ENCODE data around the gene MAN1C1. TPM values are rescaled to one million over a fixed set of nuclear protein-coding genes. Genes with fewer than 3 reads are reported as not detected.
"Not testable (repeated sequence)": the region's sequence is repeated elsewhere in the genome, so short reads cannot be mapped to it uniquely, and the experiment has no call there.

Gene MAN1C1
- total RNA-seq, 2 donors from 2014 or later = 11.0 to 14.8 TPM

DNA sequence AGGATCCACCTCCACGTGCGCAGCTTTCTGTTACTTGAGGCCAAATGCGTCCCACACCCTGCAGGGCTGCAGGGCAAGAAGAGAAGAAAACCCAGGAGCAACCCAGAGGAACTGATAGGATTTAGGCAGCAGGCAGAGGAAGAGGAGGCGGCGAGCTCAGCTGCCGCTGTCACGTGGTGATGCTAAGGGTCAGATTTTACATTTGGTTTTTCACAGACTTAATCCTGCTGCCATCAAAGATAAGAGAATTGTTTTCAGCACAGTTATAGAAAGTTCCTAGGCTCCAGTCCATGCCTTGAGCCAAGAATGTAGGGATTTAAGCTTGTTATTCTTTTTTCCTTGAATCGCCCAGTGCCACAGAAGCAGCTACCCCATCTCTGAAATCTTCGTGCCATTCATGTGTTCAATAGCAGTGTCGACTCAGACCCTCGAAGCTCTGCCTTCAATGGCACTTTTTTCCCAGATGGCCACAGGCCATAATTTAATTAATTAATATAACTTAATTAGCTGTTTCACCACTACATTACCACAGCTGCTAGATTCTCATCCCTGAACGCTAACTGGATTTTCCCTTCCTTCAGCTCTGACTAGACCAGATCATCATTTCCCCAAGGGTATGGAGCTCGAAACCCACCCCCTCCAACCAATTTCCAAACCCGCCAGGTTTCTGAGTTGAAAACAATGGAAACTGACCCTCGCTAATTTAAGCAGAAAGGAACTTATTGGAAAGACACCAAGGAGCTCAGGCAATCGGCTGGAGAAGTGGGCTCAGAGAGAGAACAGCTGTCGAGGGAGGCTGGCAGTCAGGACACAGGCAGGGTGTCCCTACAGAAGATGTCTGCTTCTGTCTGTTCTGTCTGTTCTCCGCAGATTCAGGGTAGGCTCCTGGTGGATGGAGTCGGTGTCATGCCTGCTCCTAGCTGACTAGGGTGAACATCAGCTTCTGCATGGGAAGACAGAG, 37.0 kb upstream of the MAN1C1 start:
- intact Hi-C loops (cut with DNase I) = no loop called here
- no peak for DNase-seq
- no peak for ATAC-seq

DNA sequence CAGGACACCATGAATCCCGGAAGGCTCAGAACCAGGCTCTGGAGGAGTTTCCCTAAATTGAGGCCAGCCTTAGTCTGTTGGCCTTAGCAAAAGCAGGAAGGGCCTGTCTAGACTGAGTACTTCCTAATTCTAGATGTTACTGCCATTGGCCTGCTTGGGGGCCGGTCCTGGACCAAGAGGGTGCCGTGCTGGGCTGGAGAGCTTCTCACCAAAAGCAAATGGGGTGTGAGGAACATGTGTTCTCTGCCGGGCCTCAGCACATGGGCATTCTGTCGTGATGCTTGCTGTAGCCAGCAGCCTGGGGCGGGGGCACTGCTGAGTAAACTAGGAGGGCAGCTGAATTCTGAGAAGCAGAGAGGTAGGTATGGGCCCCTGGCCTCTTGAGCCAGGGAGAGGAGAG, 35.7 kb upstream of the MAN1C1 start:
- intact Hi-C loops (cut with DNase I) = no loop called here
- no peak for DNase-seq
- peak in 1 of 2 donors; percentile 52 for ATAC-seq

GRCh38 chr1:25581764-25582163, 34.8 kb upstream of the MAN1C1 start:
- intact Hi-C loops (cut with DNase I) = no loop called here
- ATAC-seq = peak in 1 of 2 donors; percentile 14
- DNase-seq = no peak

GRCh38 chr1:25583519-25584370, 32.8 kb upstream of the MAN1C1 start:
- intact Hi-C loops (cut with DNase I) = no loop called here
- ATAC-seq = no peak
- DNase-seq = no peak

- intact Hi-C loops (cut with DNase I) = no loop called here
- DNase-seq (no peak), ATAC-seq (no peak)
These were observed 30.4 kb upstream of the MAN1C1 start for GRCh38 chr1:25586181-25586588.

DNA sequence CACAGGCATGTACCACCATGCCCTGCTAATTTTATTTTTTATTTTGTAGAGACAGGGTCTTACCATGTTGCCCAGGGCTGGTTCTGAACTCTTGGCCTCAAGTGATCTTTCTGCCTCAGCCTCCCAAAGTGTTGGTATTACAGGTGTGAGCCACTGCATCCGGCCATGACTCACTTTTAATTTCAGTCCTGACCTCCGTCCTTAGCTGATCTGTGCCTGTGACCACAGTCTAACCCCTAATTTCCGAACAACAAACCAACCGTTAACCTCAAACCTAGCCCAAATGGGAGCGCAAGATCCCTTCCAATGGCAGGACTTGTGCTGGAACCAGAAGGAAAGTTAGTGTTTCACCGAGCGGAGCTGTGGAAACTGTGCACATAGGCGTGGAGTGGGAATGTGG, 29.3 kb upstream of the MAN1C1 start:
- ATAC-seq (no peak), DNase-seq (no peak)
- intact Hi-C loops (cut with DNase I) = no loop called here

GRCh38 chr1:25588224-25588623, 28.4 kb upstream of the MAN1C1 start:
- DNase-seq; intact Hi-C loops (cut with DNase I); ATAC-seq: not testable (repeated sequence)

DNA sequence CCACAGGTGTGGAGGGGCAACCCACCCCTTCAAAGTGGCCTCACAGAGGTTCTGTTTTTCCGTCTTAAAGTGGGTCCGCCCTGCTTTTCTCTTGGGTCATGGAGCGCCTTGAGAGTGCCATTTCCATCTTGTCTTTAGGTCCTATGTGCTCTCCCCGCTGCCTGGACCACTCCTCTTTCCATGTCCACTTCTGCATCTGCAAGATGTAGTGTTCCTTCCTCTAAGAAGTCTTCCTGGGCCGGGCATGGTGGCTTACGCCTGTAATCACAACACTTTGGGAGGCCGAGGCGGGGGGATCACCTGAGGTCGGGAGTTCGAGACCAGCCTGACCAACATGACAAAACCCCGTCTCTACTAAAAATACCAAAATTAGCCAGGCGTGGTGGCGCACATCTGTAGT, 27.8 kb upstream of the MAN1C1 start:
- DNase-seq; ATAC-seq; intact Hi-C loops (cut with DNase I): not testable (repeated sequence)

GRCh38 chr1:25590096-25590824, 26.3 kb upstream of the MAN1C1 start:
- peak; percentile 78 to 80 for ATAC-seq
- peak; percentile 44 for DNase-seq
- intact Hi-C loops (cut with DNase I) = no loop called here

DNA sequence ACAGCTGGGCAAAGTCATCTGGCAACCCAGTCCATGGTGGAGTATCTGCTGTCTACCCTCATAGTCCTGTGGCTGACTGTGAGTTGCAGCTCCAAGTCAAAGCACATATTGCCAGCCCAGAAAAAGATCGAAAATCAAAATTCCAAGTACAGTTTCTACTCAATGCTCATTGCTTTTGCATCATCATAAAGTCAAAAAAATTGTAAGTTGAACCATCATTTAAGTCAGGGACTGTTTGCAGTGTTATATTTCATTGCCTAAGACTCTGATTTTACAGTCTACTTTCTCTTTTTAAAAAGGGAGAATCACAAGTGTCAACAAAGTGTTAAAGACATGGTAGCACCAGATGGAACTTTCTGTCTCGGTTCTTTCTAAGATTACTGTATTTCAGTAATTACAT, 22.7 kb upstream of the MAN1C1 start:
- no peak for DNase-seq
- no peak for ATAC-seq
- intact Hi-C loops (cut with DNase I) = no loop called here

GRCh38 chr1:25594971-25595370, 21.6 kb upstream of the MAN1C1 start:
- no peak for DNase-seq
- no peak for ATAC-seq
- intact Hi-C loops (cut with DNase I) = no loop called here

- intact Hi-C loops (cut with DNase I); DNase-seq; ATAC-seq: not testable (repeated sequence)
These were observed 19.9 kb upstream of the MAN1C1 start for GRCh38 chr1:25596641-25597040.

DNA sequence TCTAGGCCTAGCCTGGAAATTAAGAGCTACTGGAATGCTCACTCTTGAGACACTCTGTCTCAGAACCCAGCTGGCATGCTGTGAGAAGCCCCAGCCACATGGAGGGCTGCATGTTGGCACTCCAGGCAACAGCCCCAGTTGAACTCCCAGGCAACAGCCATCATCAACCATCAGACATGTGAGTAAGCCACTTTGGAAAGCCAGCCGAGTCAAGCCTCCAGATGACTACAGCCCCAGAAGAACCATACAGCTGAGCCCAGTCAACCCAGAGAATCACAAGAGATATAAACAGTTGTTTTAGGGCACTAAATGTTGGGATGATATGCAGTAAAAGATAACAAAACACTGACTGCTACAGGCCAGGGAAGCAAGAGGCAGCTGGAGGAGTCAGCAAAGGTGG, 17.7 kb upstream of the MAN1C1 start:
- intact Hi-C loops (cut with DNase I) = no loop called here
- no peak for DNase-seq
- no peak for ATAC-seq

DNA sequence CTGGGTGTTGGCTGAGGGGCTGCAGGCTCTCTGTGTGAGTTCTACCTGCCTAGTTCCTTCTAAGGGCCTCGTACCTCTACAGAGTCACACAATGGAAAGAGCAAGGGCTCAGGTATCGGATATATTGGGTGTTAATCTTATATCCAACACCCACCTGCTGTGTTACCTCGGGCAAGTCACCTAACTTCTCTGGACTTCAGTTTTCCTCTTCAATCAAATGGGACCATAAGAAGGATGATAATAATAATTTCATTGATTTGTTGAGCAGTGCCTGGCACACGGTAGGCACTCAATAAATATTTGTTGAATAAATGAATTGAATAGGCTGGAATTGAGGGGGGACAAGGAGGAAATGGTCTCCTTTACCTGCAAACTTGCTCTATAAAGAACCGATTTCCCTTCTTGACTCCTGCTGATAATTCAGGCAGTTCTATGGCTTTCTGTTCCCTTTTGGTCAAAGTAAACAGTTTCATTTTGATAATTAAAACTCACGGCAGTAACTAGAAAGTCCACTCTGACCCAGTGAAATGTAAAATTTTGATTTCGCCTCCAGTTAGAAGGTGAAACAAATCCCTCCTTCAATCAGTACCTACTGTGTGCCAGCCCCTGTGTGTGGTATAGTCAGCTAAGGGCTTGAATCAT, 16.5 kb upstream of the MAN1C1 start:
- intact Hi-C loops (cut with DNase I) = no loop called here
- DNase-seq (no peak), ATAC-seq (no peak)

DNA sequence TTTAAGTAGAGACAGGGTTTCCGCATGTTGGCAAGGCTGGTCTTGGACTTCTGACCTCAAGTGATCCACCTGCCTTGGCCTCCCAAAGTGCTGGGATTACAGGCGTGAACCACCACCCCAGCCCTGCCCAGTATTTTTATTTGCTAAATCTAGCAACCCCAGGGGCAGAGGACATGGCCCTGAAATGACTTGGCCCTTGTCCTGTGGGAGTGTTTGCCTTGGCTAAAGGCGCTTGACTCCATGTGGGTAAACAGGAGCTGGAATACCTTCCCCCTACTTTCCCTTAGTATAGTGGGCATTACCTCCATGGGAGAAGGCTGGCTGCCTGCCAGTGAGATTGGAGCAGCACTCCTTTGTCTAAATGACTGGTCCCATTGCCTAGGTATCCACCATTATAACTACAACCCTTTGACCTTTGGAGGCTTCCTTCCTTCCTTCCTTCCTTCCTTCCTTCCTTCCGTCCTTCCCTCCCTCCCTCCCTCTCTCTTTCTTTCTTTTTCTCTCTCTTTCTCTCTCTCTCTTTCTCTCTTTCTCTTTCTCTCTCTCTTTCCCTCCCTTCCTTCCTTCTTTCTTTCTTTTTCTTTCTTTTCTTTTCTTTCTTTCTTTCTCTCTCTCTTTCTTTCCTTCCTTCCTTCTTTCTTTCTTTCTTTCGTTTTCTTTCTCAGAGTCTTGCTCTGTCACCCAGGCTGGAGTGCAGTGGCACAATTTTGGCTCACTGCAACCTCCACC, 15.5 kb upstream of the MAN1C1 start:
- DNase-seq; ATAC-seq; intact Hi-C loops (cut with DNase I): not testable (repeated sequence)

DNA sequence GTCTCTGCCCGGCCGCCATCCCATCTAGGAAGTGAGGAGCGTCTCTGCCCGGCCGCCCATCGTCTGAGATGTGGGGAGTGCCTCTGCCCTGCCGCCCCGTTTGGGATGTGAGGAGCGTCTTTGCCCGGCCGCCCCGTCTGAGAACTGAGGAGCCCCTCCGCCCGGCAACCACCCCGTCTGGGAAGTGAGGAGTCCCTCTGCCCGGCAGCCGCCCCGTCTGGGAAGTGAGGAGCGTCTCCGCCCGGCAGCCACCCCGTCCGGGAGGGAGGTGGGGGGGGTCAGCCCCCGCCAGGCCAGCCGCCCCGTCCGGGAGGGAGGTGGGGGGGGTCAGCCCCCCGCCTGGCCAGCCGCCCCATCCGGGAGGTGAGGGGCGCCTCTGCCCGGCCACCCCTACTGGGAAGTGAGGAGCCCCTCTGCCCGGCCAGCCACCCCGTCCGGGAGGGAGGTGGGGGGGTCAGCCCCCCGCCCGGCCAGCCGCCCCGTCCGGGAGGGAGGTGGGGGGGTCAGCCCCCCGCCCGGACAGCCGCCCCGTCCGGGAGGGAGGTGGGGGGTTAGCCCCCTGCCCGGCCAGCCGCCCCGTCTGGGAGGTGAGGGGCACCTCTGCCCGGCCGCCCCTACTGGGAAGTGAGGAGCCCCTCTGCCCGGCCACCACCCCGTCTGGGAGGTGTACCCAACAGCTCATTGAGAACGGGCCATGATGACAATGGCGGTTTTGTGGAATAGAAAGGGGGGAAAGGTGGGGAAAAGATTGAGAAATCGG, 12.6 kb upstream of the MAN1C1 start:
- ATAC-seq; DNase-seq; intact Hi-C loops (cut with DNase I): not testable (repeated sequence)

GRCh38 chr1:25607123-25607522, 9.5 kb upstream of the MAN1C1 start:
- ATAC-seq = no peak
- intact Hi-C loops (cut with DNase I) = loop anchor here in 1 of 2 donors (5.0 kb wide), 1 partner anchor 190 kb away; no protein-coding TSS in a partner anchor

More at GRCh38 chr1:25607123-25607522, 9.5 kb upstream of the MAN1C1 start:
- DNase-seq = no peak

All from left cardiac atrium (tissue), 4 donors.